Cardiac septum (tissue), 1 donor: ENCODE data around the gene PFAS. TPM values are rescaled to one million over a fixed set of nuclear protein-coding genes. Genes with fewer than 3 reads are reported as not detected.

ENCODE experiments used
- DNase-seq: peaks from one replicate; pipeline ENCODE4 v3.0.0-alpha.2; 2020; ENCODE audit warnings: low spot score
- intact Hi-C: fragments of 100-400 bp; cut with DNase I; formaldehyde crosslinking; loops from one replicate; pipeline ENCODE4 v1.14.0; 2022
- total RNA-seq: library from RNA; stranded (reverse); fragmentation: NEBNext Ultra II Directional; extraction: Animal tissue kit (Norgen Biotek cat#: 25700); gene quantifications from one replicate; pipeline ENCODE4 v1.2.1, GENCODE V29; 2021
- donor health status: DM: no; HTN: no; CAD: no.

The PFAS gene
- total RNA-seq, 1 donor from 2014 or later, result 11.2 TPM

DNA sequence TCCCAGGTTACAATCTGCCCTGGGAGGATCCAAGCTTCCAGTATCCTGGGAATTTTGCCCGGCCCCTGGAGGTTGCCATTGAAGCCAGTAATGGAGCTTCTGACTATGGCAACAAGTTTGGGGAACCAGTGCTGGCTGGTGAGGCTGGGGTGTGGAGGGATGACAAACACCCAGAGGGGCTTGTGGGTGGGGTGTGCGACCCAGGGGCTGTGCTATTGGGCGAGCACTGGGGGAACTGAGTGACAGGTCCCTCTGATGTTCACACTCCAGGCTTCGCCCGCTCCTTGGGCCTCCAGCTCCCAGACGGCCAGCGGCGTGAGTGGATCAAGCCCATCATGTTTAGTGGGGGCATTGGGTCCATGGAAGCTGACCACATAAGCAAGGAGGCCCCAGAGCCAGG, 8.7 kb downstream of the PFAS start:
- intact Hi-C loops, result no loop called here

DNA sequence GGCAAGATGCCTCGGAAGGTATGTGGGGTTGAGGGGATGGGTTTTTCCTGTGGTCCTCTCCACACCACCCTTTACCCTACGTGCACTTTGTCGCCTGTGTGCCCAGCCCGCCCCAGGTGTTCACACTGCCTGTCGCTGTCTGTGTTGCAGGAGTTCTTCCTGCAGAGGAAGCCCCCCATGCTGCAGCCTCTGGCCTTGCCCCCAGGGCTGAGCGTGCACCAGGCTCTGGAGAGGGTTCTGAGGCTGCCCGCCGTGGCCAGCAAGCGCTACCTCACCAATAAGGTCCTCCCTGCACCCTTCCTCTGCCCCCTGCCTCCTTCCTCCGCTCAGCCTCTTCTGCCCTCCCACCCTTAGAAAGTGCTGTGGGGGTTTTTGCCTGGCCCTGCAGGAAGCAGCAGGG, 15.2 kb downstream of the PFAS start:
- intact Hi-C loops, result no loop called here
- no peak for DNase-seq

More for the DNA sequence above, 8.7 kb downstream of the PFAS start:
- no peak for DNase-seq

DNA sequence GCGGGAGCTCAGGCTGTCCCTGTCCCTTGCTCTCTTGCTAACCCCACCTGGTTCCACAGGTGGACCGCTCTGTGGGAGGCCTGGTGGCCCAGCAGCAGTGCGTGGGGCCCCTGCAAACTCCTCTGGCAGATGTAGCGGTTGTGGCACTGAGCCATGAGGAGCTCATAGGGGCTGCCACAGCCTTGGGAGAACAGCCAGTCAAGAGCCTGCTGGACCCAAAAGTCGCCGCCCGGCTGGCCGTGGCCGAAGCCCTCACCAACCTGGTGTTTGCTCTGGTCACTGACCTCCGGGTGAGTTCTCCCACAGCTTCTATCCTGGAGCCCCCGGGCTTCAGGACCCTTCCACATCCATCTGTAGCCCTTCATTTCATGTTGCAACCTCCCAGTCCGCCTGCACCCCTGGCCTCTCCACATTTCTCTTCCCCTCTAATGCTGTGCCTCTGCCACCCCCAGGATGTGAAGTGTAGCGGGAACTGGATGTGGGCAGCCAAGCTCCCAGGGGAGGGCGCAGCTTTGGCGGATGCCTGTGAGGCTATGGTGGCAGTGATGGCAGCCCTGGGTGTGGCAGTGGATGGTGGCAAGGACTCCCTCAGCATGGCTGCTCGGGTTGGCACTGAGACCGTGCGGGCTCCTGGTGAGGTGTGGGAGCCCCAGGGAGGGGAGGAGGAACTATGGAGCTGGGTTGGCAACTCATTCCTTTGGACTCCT, 15.9 kb downstream of the PFAS start:
- no peak for DNase-seq
- intact Hi-C loops, result no loop called here

- intact Hi-C loops, result no loop called here
- no peak for DNase-seq
Measured at GRCh38 chr17:8266648-8267479, 17.8 kb downstream of the PFAS start.

DNA sequence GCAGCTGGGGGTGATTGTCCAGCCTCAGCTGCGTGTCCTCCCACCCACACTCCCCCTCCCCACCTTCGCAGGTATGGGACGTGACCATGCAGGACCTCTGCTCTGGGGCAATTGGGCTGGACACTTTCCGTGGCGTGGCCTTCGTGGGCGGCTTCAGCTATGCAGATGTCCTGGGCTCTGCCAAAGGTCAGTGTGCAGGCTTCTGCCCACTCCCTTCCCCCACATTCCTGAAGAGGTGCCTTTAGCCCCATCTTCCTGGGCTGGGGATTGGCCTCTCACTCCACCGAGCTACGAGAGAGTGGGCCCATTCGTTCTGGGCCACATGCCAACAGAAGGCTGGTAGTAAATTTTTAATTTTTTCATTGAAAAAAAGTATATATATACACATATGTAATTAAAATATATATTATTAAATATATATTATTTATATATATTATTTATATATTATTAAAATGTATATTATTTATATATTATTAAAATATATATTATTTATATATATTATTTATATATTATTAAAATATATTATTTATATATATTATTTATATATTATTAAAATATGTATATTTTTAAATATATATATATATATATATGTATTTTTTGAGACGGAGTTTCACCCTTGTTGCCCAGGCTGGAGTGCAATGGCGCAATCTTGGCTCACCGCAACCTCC, 18.5 kb downstream of the PFAS start:
- no peak for DNase-seq
- intact Hi-C loops, result no loop called here

- intact Hi-C loops, result no loop called here
- DNase-seq, result no peak
Measured at GRCh38 chr17:8268550-8269298, 19.6 kb downstream of the PFAS start.

- DNase-seq, result no peak
- intact Hi-C loops, result no loop called here
Measured at GRCh38 chr17:8272421-8272820, 23.3 kb downstream of the PFAS start.

GRCh38 chr17:8273884-8274444, 24.9 kb downstream of the PFAS start:
- intact Hi-C loops, result no loop called here
- DNase-seq, result no peak

DNA sequence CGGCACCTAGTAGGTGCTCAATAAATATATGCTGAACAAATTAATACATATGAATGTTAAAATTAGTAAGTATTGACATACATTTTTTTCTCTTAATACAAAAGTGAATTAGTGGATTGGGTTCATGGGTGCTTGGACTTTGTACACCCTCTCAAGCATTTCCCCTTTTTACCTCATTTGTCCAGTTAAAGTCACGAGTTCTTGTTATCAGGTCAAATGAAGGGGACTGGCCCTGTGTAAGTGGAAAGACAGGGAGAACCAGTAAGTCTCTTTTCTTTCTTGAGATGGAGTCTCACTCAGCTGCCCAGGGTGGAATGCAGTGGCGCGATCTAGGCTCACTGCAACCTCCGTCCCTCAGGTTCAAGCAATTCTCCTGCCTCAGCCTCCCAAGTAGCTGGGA, 25.7 kb downstream of the PFAS start:
- intact Hi-C loops, result no loop called here
- no peak for DNase-seq

- intact Hi-C loops, result no loop called here
- DNase-seq, result no peak
Measured at GRCh38 chr17:8275421-8276290, 26.6 kb downstream of the PFAS start.

- intact Hi-C loops, result no loop called here
Measured at GRCh38 chr17:8277317-8277716, 28.2 kb downstream of the PFAS start.

GRCh38 chr17:8282345-8282744, 33.3 kb downstream of the PFAS start:
- no peak for DNase-seq
- intact Hi-C loops, result no loop called here

More at GRCh38 chr17:8277317-8277716, 28.2 kb downstream of the PFAS start:
- no peak for DNase-seq

DNA sequence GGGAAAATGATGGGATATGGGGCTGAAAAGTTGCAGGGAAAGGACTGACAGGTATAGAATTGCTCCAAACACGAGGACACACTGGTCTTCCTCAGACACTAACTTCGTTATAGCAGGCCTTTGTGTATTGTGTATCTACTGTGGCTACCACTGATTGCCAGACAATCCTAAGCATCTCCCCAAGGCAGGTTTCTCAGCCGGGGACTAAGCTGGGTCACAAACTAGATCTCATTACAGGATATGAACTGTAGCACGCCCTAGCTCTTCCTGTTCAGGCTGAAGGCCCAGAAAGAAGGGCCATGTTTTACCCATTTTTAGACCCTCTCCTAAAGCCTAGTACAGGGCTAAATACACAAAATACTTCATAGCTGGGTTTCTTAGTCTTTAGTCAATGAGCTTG, 34.3 kb downstream of the PFAS start:
- intact Hi-C loops, result no loop called here
- DNase-seq, result no peak

DNA sequence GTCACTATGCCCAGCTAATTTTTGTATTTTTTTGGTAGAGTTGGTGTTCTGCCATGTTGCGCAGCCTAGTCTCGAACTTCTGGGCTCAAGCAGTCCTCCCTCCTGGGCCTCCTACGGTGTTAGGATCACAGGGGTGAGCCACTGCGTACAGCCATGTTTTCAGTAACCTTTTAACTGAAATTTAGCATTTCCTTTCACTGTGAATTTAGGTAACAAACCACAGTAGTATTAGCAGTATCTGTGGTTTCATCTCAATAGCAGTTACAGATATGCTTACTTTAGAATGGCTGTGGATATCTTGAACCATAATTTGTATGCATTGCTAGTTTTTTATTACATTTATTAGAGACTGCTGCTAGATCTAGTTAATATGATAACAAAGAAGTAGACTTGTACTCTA, 35.0 kb downstream of the PFAS start:
- DNase-seq, result no peak
- intact Hi-C loops, result no loop called here

DNA sequence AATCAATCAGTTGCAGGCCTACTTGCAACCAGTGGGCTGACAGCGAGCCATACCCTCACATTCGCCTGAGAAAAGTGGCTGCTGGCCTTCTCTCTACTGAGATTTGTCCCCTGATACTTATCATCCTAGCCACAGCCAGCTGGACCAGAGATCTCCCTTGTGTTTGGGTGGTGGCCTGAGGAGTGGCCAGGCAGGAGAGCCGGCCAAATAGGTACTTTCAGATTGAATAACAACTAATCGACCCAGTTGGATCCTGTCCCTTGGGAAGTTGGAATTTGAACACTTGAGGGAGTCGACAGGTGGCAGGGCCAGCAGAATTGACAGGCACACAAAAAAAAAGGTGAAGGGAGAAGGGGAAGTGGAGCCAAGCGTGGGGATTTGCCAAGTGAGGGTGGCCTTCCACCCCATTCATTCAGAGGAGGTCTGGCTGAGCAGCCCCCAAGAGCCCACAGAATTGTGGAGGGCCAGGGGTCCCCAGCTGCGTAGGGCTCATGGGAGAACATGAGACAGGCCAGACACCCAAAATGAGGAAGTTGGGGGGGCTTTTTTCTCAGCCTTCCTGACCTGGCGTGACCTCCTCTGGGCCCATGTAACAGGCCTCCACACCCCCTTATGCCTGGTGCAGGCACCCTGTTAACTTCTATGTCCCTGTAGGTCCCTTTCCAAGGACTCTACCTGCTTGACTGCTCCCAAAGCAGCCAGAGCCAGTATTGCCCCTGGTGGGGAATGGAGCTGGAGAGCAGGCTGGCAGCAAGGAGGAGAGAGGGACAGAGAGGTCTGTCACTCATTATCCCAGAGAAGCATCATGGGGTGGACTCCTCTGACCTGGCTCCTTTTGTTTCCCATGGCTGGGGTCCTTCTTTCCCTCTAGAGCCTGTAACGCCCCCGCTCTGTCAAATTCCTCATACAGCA, 36.4 kb downstream of the PFAS start:
- intact Hi-C loops, result no loop called here
- DNase-seq, result no peak

DNA sequence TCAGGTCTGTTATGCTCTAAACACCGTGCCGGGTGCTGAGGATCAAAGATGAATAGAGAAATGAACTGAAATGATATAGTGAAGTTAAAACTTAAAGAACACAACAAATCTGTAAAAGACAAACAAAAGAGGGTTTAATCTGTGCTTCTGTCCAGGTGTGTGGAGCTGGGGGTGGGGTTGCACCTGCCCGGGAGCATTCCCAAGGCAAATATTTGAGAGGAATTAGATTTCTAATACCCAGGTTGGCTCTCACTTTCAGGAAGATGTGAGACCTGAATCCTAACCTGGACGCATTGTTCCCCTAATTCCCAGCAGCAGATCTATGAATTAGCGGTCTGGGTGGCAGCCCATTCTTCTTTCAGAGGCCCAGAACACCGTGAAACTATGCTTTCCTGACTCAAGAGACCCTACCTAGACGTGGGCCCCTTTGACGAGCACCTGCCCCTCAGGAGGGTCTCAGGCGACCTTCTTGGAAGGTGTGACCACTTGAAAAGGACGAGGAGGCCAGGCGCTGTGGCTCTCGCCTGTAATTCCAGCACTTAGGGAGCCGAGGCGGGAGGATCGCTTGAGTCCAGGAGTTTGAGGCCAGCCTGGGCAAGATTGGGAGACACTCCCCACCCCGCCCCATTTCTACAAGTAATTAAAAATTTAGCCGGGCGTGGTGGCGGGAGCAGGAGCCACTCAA, 38.7 kb downstream of the PFAS start:
- DNase-seq, result no peak
- intact Hi-C loops, result no loop called here
